Stimulated activated CD8-positive, alpha-beta memory T cell treated with anti-CD3 and anti-CD28 coated beads, Interleukin-7, amount 100 ng/mL, for 4 hours (primary cell): ENCODE results near the gene PTCH2.
"Not testable (repeated sequence)": the region's sequence is repeated elsewhere in the genome, so short reads cannot be mapped to it uniquely, and the experiment has no call there.

Experiments
- DNase-seq, 2 donors: peaks; one replicate each; pipeline ENCODE4 v3.0.0-alpha.2; 2020; ENCODE audit warnings: low read depth in 2 of 2

Gene PTCH2

DNA sequence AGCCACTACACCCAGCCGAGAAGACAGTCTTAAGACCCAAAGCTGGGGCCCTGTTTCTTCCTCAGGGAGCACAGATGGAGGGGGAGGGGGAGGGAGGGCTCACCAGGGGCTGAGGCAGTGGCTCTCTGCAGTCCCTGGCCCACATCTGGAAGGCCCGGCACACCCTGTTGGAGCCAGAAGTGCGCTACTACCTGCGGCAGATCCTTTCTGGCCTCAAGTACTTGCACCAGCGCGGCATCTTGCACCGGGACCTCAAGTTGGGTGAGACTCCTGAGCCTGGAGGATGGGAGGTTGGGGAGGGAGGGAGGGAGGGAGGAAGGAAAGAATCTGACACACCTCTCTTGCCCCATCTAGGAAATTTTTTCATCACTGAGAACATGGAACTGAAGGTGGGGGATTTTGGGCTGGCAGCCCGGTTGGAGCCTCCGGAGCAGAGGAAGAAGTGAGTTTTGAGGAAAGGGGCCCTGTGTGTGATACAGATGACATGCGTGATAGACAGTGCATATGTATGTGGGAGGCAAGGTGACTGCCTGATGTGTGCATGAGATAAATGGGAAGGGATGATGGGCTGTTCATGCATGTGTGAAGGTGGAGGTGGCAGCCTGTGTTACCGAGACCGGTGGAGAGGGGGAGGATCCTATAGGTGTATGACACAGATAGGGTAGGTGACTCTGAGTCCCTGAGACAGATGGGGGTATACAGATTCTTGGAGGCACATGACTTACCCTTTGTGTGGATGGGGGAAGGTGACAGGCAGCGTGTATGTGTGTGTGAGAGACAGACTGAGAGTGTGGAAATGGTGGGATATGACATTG is 41.4 kb downstream of the PTCH2 start:
- DNase-seq = no peak

DNA sequence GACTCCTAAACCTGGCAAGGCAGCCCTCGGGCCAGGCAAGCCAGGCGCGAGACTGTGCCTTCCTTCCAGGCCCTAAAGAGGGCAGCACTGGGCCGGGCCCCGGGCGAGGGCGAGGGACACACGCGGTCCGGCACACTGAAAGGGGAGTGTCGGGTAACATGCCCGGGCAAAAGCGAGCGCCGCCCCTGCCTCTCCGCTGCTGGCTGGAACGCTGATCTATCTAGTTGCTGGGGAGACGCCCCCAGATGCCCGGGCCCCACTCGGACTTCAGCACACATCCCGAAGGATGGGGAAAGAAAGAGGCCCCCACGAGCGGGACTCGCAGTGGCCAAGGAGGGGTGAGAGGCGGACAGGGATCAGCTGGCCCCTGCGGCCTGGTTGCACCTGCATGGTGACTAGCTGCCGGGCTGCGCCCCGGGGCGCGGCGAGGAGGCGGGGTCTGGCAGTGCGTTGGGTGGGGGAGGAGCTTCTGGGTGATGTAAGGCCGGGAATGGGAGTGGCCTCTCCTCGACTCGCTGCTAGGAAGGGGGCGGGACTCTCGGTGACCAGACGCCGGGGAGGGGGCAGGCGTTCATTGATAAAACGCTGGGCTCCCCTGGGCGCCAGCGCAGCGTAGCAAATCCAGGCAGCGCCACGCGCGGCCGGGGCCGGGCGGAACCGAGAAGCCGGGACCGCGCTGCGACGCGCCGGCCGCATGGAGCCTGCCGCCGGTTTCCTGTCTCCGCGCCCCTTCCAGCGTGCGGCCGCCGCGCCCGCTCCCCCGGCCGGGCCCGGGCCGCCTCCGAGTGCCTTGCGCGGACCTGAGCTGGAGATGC is 43.1 kb downstream of the PTCH2 start, which contains the start of gene PLK3:
Gene PLK3, plus strand, starts transcription at position 608 of the 815 bp plus-strand sequence. Its CDS starts 87 bp downstream, at position 695.
- DNase-seq = peak; percentile 97

DNA sequence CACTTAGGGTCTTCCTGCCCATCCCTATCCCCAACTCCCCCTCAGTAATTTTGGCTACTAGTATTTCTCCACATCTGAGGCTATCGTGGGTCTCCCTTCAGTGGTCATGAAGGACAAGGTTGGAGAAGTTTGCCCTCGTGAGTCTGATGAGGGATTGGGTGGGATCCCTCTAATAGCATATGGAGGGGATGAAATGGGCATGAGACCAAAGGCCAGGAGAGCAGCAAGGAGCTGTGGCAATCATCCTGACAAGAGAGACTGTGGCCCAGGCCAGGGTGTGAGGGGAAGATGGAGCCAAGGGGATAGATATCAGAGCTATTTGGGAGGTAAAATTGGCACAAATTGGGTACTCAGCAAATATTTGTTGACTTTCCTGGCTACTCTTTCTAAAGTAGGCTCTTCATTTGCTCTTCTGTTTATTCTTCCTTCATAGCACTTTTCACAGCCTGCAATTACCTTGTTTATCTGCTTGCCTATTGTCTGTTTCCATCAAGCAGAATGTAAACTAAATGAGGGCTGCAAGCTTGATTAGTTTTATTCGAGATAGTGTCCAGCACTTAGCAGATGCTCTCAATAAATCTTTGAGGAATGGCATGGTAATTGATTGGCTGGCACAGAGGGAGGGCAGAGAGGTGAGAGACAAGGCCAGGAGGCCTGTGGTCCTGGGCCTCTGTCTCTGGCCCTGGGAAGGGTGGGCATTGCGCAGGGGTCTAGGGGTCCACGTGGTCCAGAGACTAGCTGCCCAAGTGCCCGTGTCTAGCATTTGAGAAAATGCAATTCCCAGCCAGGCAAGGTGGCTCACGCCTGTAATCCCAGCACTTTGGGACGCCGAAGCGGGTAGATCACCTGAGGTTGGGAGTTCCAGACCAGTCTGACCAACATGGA is 44.3 kb downstream of the PTCH2 start:
- DNase-seq = no peak

DNA sequence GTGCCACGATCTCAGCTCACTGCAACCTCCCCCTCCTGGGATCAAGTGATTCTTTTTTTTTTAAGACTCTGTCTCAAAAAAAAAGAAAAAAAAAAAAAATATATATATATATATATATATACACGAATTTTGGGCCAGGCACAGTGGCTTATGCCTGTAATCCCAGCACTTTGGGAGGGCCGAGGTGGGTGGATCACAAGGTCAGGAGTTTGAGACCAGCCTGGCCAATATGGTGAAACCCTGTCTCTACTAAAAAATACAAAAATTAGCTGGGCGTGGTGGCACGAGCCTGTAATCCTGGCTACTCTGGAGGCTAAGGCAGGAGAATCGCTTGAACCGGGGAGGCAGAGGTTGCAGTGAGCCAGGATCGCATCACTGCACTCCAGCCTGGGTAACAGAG is 45.2 kb downstream of the PTCH2 start:
- not testable (repeated sequence) for DNase-seq

DNA sequence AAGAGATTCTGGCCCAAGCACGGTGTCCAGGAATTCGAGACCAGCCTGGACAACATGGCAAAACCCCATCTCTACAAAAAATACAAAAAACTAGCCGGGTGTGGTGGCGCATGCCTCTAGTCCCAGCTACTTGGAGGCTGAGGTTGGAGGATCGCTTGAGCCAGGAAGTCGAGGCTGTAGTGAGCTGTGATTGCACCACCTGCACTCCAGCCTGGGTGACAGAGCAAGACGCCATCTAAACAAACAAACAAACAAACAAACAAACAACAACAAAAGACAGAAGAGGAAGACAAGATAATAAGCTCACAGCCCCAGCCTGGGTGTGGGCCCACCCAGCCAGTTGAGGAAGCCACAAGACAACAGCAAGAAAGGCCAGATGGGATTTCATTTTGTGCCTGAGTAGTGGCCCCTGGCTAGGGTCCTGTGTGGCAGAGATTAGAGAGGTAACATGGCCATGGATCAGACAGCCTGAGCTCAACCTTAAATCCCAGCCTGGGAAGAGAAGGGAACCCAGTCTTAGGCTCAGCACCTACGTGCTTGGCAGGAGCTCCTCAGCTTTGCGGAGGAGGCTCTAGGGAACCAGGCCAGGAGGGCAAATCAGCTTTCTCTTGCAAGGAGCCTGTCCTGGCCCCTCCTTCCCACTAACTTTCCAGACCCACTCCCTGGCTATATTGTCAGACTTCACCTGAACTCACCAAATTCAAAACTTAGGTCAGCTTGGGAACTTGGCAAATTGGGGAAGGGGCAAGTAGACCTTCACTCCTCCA is 50.1 kb downstream of the PTCH2 start:
- no peak for DNase-seq

DNA sequence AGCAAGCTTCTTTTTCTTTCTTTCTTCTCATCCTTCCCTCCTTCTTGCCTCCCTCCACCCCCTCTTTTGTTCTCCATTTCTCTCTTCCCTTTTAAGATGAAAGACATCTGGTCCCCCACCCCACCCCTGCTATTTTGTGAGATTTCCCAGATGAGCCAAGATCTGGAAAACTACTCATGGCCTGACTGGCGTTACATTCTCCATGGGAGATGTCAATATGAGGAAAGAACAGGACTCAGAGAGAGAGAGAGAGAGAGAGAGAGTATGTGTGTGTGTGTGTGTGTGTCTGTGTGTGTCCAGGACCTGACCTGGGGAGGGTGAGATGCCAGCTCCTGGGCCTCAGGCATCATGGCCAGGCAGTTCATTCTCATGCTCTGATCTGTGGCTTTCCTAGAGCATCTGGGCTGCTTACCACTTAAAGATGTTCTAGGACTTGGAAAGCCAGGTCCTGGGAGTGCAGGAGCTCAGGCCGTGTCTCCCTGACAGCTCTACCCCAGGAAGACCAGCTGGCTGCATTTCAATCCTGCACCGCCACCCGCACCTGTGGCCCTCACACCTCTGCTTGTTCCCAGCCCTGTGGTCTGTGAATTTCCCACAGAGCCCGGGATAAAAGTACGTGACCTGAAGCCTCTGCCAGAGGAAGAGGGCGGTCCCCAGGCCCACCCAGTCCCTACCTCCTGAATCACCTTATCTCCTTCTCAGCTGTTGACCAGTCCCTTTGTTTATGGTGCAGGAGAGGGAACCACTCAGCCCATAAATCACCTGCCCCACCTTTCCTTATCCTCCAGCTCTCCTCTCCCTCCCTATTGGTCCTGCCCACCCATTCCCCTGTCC is 51.9 kb downstream of the PTCH2 start:
- DNase-seq = no peak

DNA sequence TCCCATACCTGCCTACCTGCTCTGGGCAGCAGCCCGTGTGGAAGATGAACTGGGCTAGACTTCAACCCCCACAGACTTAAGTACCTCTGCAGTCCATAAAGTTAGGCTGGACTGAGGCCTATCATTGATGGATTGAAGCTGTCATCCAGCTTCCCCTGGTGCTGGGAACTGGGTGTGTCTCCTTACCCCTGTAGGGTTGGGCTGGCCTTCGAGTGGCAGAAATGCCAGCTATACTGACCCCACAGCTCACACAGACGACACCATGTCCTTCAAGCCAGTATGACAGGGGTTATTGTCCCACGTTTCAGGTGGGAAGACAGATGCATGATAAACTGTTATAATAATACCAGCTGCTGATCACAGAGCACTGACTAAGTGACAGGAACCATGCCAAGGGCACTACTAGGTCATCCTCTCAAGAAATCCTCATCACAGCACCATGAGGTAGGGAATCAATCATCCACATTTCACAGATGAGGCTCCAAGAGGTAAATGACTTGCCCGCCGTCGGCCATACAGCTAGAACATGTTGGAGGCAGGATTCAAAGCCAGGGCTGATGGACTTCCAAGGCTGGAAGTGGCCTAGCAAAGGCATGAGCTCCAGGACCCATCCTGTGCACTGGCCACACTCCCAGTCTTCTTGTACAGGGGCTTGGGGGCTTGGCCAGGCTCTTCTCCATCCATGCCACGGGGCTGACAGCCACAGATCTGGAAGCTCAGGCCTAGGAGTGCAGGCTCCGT is 54.8 kb downstream of the PTCH2 start, which contains the start of gene BEST4:
Gene BEST4, minus strand, starts transcription at position 51 of the 741 bp plus-strand sequence. CDS start 465 bp downstream, outside the sequence.
- DNase-seq = no peak

DNA sequence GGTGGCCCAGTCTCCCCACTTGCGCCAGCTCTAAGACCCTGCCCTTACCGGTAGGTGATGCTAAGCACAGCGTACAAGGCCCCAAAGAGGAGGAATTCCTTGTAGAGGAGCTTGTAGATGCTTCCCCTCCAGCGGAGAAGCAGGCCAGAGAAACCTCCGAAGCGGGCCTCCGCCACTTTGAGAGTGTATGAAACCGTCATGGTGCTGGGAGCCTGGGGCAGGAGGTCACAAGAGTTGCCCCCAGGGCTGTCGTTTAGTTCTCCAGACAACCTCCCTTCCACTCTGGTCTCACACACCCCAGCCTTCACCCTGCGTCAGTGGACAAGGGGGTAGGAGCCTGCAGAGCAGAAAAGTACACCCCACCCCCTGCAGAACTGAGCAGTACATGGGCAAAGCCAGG is 55.5 kb downstream of the PTCH2 start:
- no peak for DNase-seq

DNA sequence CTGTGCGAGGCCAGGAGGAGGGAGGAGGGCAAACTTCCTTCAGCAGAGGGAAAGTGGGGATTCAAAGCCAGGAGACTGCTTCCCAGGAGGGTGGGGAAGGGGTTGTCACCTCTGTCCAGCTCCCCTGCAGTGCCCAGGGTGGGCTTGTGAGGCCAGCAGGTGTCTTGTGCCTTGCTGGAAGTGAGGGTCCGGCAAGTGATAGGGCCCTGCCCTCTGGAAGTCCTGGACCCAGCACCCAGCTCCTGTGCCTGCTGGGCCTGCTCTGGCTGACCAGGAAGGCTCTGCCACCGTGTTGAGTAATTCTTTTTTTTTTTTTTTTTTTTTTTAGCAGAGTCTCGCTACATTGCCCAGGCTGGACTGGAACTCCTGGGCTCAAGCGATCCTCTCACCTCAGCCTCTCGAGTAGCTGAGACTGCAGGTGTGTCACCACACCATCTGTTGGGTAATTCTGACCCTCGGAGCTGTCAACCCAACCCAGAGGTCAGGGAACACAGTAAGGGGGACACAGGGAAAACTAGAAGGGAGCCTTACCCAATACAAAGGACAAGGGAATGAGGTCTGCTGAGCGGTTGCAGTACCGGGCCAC is 56.1 kb downstream of the PTCH2 start:
- no peak for DNase-seq

DNA sequence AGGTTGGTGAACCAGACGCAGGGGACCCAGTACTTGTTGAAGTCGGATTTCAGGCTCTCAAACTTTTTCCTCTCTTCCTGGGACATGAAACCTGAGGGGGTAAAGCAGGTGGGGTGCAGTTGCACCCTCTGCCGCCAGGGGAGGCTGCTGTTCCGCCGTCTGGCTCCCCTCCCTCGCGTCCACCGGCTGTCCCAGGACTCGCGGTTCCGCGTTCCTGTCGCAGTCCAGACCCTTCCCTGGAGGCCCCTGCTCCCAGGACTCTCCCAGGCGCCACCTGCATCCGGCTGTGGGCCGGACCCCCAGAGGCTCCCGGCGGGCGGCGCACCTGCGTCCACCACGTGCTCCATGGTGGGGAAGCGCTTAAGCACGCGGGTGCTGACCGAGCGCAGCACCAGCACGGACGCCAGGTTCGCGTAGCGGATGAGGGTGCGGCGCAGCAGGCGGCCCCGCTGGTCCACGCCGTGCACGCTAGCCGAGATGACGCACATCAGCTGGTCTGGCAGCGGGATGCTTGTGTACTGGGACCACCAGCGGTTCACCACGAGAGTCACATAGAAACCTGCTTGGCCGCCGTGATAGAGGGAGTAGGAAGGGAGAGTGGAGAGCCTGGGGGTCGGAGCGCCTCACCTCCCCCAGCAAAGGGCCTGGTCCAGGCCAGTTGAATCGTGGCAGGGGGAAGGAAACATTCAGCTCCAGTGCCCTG is 56.8 kb downstream of the PTCH2 start:
- DNase-seq = peak; percentile 49 to 73

DNA sequence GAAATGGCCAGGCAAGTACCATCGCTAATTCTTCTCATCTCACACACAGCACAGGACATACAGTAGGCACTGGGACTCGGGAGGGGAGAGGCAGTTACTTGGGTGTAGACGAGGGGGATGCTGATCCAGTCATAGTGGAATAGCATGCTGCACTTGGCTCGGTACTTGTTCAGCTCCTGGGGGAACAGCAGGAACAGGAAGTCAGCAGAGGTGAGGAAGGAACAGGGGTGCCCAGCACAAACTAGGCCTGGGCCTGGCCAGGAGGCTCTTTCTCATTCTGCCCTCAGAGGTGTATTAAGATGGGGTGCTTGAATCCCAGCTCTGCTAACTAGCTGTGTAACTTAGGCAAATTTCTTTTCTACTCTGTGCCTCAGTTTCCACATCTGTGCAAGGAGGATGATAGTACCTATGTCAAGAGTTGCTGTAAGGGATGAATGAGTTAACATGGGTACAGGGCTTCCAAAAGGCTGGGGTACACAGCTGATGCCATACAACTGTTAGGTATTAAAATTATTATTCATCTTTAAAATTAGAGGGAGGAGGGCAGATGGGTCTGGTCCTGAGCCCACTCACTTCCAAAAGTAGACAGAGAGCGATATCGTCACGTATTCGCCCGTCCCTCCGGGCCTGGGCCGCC is 57.4 kb downstream of the PTCH2 start:
- no peak for DNase-seq

DNA sequence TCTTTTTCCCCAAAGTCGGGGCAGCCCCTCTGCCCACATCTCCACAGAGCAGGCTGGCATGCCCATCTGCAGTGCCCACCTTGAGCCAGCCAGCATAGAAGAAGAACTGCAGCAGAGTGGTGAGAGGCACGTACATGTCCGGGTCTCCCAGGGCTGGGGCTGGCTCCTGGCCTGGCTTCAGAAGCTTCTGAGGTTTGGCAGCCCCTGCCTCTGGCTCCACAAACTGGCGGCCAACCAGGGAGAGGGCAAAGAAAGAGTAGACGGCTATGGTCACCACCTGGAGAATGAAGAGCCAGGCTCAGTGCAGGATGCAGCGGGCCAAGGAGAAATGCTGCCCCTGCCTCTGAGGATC is 58.0 kb downstream of the PTCH2 start:
- no peak for DNase-seq

DNA sequence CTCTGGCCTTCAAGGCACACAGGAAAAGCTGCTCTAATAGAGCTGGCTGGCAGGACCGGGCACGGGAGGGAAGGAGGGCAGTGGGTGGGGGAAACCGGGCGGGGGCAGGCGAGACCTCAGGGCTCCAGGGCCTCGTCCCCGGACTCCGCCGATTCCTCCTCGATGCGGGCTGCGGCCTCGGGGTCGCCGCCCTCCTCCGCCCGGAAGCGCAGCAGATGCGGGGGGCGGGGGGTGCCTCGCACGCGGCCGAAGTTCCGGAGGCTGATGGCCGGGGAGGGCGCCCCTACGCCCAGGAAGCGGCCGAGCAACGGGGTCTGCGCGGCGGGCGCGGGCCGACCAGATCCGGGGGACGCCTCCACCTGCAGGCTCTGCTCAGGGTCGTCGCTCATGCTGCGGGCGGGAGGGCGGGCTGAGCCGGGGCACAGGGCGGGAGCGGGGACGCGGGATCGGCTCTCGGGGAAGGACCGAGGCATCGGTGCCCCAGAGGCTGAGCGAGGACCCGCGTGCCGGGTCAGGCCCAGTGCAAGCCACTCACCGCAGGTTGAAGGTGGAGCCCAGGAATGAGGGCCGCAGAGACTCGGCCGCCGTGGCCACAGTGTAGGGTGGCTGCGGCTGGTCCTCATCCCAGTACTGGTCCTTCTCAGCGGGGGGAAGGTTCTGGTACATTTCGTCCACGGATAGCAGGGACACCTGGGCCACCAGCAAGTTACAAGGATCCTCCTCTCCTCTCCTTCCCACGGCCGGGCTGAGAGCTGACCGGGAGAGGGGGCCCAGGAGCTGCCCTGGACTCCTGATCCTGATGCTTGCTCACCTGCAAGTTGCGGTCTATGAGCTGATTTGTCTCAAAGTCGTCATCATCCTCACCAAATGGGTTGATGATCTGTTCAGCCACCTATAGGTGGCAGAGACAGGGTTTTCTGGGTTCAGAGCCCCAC is 58.7 kb downstream of the PTCH2 start:
- no peak for DNase-seq

DNA sequence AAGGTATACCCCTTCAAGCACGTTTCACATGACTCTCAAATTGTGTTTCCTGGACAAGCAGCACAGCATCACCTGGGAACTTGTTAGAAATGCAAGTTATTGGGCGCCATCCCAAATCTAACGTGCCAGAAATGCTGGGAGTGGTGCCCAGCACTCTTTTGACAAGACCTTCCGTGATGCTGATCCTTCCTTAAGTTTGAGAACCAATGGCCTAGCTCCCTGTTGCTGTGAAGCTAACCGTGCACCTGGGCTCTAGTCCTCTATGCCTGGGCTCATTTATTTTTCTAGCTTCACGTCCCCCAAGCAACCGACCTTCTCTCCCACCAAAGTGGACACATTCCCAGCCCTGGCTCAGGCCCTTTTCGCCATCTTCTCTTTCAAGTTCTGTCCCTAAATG is 59.4 kb downstream of the PTCH2 start:
- no peak for DNase-seq

DNA sequence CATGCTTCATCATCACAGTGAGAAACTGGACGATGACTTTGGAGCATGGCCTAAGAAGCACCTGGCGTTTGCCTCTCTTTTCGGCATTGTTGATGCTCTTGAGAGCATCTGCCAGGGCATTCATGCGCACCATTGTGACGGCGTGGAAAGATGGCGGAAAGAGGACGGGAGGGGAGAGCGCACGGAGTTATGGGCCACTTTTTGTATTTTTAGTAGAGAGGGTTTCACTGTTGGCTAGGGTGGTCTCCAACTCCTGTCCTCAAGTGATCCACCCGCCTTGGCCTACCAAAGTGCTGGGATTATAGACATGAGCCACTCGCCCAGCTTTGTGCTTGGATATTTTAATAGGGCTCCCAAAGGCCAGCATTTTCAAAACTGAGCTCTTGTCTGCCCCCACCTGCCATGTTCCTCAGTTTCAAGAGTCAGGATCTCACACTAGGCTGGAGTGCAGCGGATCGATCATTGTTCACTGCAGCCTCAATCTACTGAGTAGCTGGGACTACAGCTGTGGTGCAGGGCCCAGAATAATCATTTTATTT is 62.4 kb downstream of the PTCH2 start:
- no peak for DNase-seq

DNA sequence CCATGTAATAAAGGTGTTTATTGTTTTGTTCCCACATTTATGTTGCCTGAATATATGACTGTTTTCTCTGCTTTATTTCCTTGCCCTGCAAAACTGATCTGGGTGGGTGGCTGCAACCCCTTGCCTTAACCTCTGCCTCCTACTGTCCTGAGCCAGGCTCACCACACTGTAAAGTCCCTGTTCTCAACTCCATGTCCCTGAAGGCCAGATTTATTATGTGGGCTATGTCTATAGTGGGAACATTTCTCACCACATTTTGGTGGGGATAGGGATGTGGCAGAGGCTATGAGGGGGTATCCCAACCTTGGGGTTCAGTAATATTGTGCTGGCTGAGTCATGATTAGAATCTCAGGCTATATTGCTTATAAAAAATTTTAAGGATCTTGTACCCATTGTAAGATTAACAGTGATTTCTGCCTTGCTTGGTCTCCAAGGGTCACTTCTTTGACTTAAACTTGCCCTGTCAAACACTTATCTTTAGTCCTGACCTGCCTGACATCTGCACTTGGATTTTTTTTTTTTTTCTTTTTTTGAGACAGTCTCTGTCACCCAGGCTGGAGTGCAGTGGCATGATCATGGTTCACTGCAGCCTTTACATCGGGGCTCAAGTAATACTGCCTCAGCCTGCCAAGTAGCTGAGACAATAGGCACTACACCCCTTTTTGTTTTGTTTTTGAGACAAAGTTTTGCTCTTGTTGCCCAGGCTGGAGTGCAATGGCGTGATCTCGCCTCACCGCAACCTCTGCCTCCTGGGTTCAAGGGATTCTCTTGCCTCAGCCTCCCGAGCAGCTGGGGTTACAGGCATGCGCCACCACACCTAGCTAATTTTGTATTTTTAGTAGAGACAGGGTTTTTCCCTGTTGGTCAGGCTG is 64.1 kb downstream of the PTCH2 start:
- DNase-seq = no peak
